Neural crest cell (in vitro differentiated cells): ENCODE measurements around the gene TMEM208. TPM values are rescaled to one million over a fixed set of nuclear protein-coding genes. Genes with fewer than 3 reads are reported as not detected.

Experiments used
- DNase-seq: peaks from one replicate; pipeline ENCODE4 v3.0.0; 2021; ENCODE audit warnings: low read depth, mixed read lengths, low spot score
- H3K27ac Mint-ChIP-seq: one replicate; pipeline ENCODE4 v1.8.0; 2021; ENCODE audit warnings: mild to moderate bottlenecking, mixed read lengths; ENCODE audit not compliant: unreplicated experiment
- H3K27me3 Mint-ChIP-seq: 2 replicates; pipeline ENCODE4 v1.8.0; 2021; ENCODE audit warnings: low read depth, mild to moderate bottlenecking, mixed read lengths
- H3K36me3 Mint-ChIP-seq: 2 replicates; pipeline ENCODE4 v1.8.0; 2021; ENCODE audit warnings: low read depth, mild to moderate bottlenecking, mixed read lengths
- H3K4me1 Mint-ChIP-seq: 2 replicates; pipeline ENCODE4 v1.8.0; 2021; ENCODE audit warnings: mixed read lengths
- H3K4me3 Mint-ChIP-seq: one replicate; pipeline ENCODE4 v1.8.0; 2021; ENCODE audit warnings: mild to moderate bottlenecking, mixed read lengths
- H3K9me3 Mint-ChIP-seq: 2 replicates; pipeline ENCODE4 v1.8.0; 2021; ENCODE audit warnings: mixed read lengths
- long read RNA-seq: library from polyadenylated mRNA; unstranded; transcript quantifications from one replicate; pipeline ENCODE4 v2.0.0, GENCODE V29; 2020
- total RNA-seq: library from RNA; stranded (reverse); gene quantifications from 2 replicates; pipeline ENCODE4 v1.2.1, GENCODE V29; 2021
- TF ChIP-seq, protein P1 (sequence below): fragments of 200-600 bp; sonication (generic); conservative IDR thresholded peaks from 2 replicates; pipeline ENCODE4 v1.5.0; 2021; ENCODE audit warnings: antibody characterized with exemption, mild to moderate bottlenecking

TMEM208 gene
- total RNA-seq, result 35.7 and 36.1 TPM in 2 replicates
- long read RNA-seq, transcript TMEM208-201 (6 exons, 793 nt), result major isoform, 15 of 17 reads
- long read RNA-seq, partial matches to known transcripts, result 1 of 17 reads
- long read RNA-seq, other reads (novel, unspliced or antisense), result 0 of 17 reads

DNA sequence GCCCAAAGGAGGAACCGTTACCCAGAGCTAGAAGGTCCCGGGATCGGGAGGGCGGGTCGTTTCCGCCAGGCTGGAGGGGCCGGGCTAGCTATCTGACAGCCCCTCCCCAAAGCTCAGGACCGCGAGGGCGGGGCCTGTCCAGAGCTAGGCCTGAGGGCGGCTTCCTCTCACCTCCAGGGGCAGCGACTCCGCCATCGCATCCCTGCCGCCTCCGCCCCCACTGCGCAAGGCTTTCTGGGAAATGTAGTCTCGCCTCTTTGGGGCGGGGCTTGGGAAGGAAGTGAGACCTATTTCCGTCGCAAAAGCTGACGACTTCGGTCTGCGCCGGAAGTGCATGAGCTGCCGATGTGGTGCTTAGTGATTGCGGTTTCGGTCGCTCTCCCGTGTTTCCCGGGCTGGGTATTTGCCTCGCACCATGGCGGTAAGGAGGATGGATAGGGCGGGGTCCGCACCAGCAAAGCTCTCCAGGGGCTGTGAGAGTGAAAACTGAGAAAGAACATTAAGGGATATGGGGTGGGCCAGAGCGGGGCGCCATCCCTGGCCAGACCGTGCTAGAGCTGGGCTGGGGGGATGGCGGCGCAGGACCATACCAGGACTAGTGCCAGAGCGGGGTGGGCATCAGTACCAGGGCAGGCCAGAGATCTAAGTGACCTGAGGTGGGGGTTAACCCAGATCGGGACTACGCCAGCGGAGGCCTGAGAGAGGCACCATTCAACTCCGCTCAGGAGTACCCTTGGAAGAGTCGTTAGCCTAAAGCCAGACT lies at the start of gene TMEM208:
Gene TMEM208, plus strand, starts transcription at position 327 of the 763 bp plus-strand sequence. Its CDS starts 89 bp downstream, at position 416.
- H3K4me1 Mint-ChIP-seq, result peaks cover 25% of the 10 kb centered on the region
- H3K27me3 Mint-ChIP-seq, result no peaks in the 10 kb centered on the region
- TF ChIP-seq, protein P1, sequence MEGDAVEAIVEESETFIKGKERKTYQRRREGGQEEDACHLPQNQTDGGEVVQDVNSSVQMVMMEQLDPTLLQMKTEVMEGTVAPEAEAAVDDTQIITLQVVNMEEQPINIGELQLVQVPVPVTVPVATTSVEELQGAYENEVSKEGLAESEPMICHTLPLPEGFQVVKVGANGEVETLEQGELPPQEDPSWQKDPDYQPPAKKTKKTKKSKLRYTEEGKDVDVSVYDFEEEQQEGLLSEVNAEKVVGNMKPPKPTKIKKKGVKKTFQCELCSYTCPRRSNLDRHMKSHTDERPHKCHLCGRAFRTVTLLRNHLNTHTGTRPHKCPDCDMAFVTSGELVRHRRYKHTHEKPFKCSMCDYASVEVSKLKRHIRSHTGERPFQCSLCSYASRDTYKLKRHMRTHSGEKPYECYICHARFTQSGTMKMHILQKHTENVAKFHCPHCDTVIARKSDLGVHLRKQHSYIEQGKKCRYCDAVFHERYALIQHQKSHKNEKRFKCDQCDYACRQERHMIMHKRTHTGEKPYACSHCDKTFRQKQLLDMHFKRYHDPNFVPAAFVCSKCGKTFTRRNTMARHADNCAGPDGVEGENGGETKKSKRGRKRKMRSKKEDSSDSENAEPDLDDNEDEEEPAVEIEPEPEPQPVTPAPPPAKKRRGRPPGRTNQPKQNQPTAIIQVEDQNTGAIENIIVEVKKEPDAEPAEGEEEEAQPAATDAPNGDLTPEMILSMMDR, result no peak
- no peaks in the 10 kb centered on the region for H3K9me3 Mint-ChIP-seq
- peaks cover 5% of the 10 kb centered on the region for H3K36me3 Mint-ChIP-seq
- DNase-seq, result peak; percentile 98
- H3K4me3 Mint-ChIP-seq, result peak within 1 kb of the TSS; percentile 98
- H3K27ac Mint-ChIP-seq, result peak within 1 kb of the TSS; percentile 88

DNA sequence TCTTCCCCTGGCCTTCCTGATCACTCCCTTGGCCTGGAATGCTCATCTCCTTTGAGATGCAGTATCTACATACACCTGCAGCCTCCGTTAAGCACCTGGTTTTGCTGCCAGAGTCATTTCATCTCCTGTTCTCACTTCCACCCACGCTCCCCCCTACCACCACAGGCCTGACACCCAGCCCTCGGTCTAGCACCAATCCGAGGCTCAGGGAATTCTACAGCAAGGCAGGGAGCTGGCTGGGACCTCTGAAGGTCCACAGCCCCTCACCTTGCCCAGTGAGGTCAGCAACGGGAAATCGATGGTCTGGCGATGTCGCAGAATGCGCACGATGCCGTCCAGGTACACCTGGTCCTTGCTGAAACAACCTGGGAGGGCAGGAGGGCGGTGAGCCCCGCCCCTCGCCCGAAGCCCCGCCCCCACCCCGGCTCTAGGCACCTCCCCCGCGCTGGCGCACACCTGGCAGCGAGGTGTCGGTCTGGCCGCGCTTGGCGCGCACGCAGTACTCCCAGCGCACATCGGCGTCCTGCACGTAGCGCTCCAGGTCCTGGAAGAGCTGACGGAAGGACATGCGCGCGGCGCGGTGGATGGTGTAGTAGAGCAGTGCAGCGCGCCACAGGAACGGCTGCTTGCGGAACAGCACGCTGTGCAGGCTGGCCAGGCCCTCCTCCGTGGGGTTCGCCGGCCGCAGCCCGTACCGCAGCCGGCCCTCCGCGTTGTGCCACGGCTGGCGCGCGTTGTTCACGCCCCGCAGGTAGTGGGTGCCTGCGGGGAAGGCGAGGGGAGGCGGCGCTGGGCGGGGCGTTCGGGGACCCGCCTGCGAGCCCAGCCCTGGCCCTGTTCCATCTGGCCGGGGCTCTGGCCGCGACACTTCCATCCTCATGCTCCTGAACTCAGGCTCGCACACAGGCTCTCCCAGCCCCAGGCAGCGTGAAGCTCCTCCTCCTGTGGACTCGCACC lies 48.9 kb upstream of the TMEM208 start:
- H3K9me3 Mint-ChIP-seq, result no peaks in the 10 kb centered on the region
- H3K27ac Mint-ChIP-seq, result no peak overlapping the region
- TF ChIP-seq, protein P1, result peak; percentile 20
- peaks cover 2% of the 10 kb centered on the region for H3K36me3 Mint-ChIP-seq
- no peak for DNase-seq
- peak overlapping the region; percentile 66 for H3K4me3 Mint-ChIP-seq
- peaks cover 16% of the 10 kb centered on the region for H3K4me1 Mint-ChIP-seq
- peaks cover 41% of the 10 kb centered on the region for H3K27me3 Mint-ChIP-seq

DNA sequence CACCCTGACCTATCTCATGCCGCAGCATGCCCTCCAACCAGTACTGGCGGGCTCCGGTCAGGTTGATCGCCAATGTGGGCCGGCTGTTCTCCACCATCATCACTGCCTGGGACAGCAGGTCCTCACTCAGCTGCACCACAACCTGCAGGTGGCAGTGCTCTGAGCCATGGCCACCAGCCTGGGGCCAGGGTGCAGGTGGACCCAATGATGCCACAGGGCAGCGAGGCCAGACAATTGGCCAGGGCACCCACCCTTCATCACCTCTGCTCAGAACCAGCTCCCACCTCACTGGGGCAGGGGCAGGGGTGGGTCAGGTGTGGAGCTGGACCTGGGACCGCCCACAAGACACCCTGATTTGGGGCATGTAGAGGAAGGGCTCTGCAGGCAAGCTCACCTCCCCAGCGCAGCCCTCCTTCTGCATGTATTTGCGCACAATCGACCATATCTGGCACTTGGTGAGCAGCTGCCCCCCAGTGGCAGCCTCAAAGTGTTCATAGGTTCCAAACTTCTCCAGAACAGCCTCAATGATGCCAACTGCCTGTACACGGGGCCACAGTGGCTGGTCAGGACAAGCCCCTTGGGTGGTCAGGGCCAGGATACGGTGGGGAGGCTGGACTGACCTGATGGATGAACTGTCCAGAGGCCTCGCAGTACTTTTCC lies 47.4 kb upstream of the TMEM208 start:
- Mint-ChIP-seq H3K4me3 (peak overlapping the region; percentile 54), H3K4me1 (peaks cover 5% of the 10 kb centered on the region), H3K9me3 (no peaks in the 10 kb centered on the region), H3K27ac (no peak overlapping the region), H3K36me3 (peaks cover 2% of the 10 kb centered on the region), H3K27me3 (peaks cover 33% of the 10 kb centered on the region)
- DNase-seq, result no peak
- TF ChIP-seq, protein P1, result peak; percentile 26

DNA sequence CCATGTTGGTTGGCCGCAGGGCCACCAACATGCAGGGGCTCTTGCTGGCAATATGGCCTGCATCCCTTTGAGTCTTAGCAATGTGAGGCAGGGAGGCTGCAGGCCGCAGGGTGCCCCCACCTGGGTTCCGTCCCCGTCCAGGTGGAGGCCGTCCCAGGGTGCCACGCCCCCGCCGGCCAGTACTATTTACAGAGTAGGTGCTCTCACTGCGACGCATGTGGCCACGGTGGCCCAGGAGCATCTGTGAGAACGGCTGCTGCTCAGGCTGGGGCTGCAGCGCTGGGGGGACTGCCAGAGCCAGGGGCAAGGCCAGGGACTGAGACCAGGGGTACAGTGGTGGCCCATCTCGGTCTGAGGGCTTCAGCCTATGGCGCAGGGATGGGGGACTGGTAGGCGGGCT lies 46.8 kb upstream of the TMEM208 start:
- Mint-ChIP-seq H3K9me3 (no peaks in the 10 kb centered on the region), H3K27ac (no peak overlapping the region), H3K36me3 (peaks cover 2% of the 10 kb centered on the region), H3K4me3 (peak overlapping the region; percentile 54), H3K27me3 (peaks cover 37% of the 10 kb centered on the region), H3K4me1 (peaks cover 7% of the 10 kb centered on the region)
- DNase-seq, result no peak
- TF ChIP-seq, protein P1, result no peak

DNA sequence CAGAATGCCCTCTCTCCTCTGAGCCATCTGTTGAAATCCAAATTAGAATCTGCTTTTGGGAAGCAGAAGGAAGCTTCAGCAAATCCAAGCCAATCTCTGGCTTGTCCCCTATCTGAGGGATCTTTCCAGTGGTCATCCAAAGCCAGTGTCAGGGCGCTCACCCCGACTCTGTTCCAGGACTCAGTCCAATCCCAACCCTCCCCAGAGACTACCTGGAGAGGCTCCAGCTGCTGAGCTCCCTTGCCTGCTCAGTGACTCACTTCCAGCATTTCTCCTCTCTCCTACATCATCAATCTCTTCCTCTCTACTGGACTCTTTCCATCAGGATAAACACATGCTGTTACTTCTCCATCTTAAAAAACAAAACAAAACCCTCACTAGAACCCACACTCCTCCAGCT lies 45.6 kb upstream of the TMEM208 start:
- Mint-ChIP-seq H3K9me3 (no peaks in the 10 kb centered on the region), H3K27me3 (peaks cover 39% of the 10 kb centered on the region), H3K36me3 (peaks cover 2% of the 10 kb centered on the region), H3K4me3 (no peak overlapping the region), H3K27ac (no peak overlapping the region), H3K4me1 (peaks cover 12% of the 10 kb centered on the region)
- no peak for DNase-seq
- TF ChIP-seq, protein P1, result no peak
